HepG2 (cell line): ENCODE measurements around the gene RRBP1. TPM values are rescaled to one million over a fixed set of nuclear protein-coding genes. Genes with fewer than 3 reads are reported as not detected.

Source experiments
- CHCHD3 ChIP-seq: sonication (generic); formaldehyde crosslinking; IDR thresholded peaks from 2 replicates; pipeline ENCODE4 v1.8.0; 2022; ENCODE audit warnings: mild to moderate bottlenecking, missing genetic modification reagents, moderate library complexity
- FOXK2 ChIP-seq: fragments of 450-650 bp; IDR thresholded peaks from 2 replicates; pipeline ENCODE4 v1.6.1; 2016
- MAFG ChIP-seq: sonication (generic); formaldehyde crosslinking; IDR thresholded peaks from 2 replicates; pipeline ENCODE4 v1.5.1; 2020; ENCODE audit warnings: mild to moderate bottlenecking, missing genetic modification reagents
- MTA3 ChIP-seq: sonication (generic); formaldehyde crosslinking; IDR thresholded peaks from 2 replicates; pipeline ENCODE4 v1.4.0; 2020; ENCODE audit warnings: missing genetic modification reagents
- PHB2 ChIP-seq: fragments of 450-650 bp; IDR thresholded peaks from 2 replicates; pipeline ENCODE4 v1.6.1; 2018; ENCODE audit not compliant: partially characterized antibody
- RCOR2 ChIP-seq: IDR thresholded peaks from 2 replicates; pipeline ENCODE4 v1.6.1; 2016; ENCODE audit warnings: missing biosample characterization, missing genetic modification reagents
- SMAD3 ChIP-seq: sonication (generic); formaldehyde crosslinking; IDR thresholded peaks from 2 replicates; pipeline ENCODE4 v1.4.0; 2020; ENCODE audit warnings: missing genetic modification reagents
- SMYD3 ChIP-seq: sonication (generic); formaldehyde crosslinking; IDR thresholded peaks from 2 replicates; pipeline ENCODE4 v1.8.1; 2023; ENCODE audit warnings: mild to moderate bottlenecking, missing genetic modification reagents
- TAF1 ChIP-seq: sonication (generic); formaldehyde crosslinking; IDR thresholded peaks from 2 replicates; pipeline ENCODE4 v1.4.0; 2020; ENCODE audit warnings: missing genetic modification reagents
- ZFAT ChIP-seq: sonication (generic); formaldehyde crosslinking; conservative IDR thresholded peaks from 2 replicates; pipeline ENCODE4 v1.8.1; 2023; ENCODE audit warnings: missing genetic modification reagents, inconsistent platforms
- ZFP41 ChIP-seq: sonication (generic); formaldehyde crosslinking; IDR thresholded peaks from 2 replicates; pipeline ENCODE4 v1.4.0; 2020; ENCODE audit warnings: mild to moderate bottlenecking, missing genetic modification reagents, borderline replicate concordance
- ZFY ChIP-seq: sonication (generic); formaldehyde crosslinking; IDR thresholded peaks from 2 replicates; pipeline ENCODE4 v1.4.0; 2020; ENCODE audit warnings: missing genetic modification reagents
- ZNF552 ChIP-seq: sonication (generic); formaldehyde crosslinking; IDR thresholded peaks from 2 replicates; pipeline ENCODE4 v1.9.0; 2022; ENCODE audit warnings: missing genetic modification reagents, mild to moderate bottlenecking, borderline replicate concordance
- ZNF570 ChIP-seq: sonication (generic); formaldehyde crosslinking; IDR thresholded peaks from 2 replicates; pipeline ENCODE4 v1.4.0; 2020; ENCODE audit warnings: mild to moderate bottlenecking, missing genetic modification reagents, borderline replicate concordance
- ZNF660 ChIP-seq: sonication (generic); formaldehyde crosslinking; IDR thresholded peaks from 2 replicates; pipeline ENCODE4 v1.5.1; 2020; ENCODE audit warnings: mild to moderate bottlenecking, low read depth, missing genetic modification reagents, borderline replicate concordance
- ZNF773 ChIP-seq: sonication (generic); formaldehyde crosslinking; IDR thresholded peaks from 2 replicates; pipeline ENCODE4 v1.4.0; 2020; ENCODE audit warnings: missing genetic modification reagents, borderline replicate concordance
- polyA plus RNA-seq, 8 experiments: library from polyadenylated mRNA; depleted of rRNA in 3 of 8; stranded (reverse) in 7 of 8; unstranded in 1 of 8; fragments of >200 nt; fragmentation: Illumina TruSeq in 4 of 8; extraction: Trizol in 4 of 8; gene quantifications; 2 replicates each; pipeline versions ENCODE4 v1.2.1 to v1.2.3, GENCODE V29; 2011 to 2016; ENCODE audit warnings: low read depth in 4 of 8, missing spikeins in 1 of 8, mixed read lengths in 1 of 8; ENCODE audit not compliant: insufficient read depth in 1 of 8
- total RNA-seq, 5 experiments: library from RNA; depleted of rRNA; stranded (reverse); fragments of >200 nt; fragmentation: Illumina TruSeq; extraction: Trizol; gene quantifications; 2 replicates each; pipeline ENCODE4 v1.2.3, GENCODE V29; 2016; ENCODE audit warnings: low read depth in 1 of 5
- TF ChIP-seq, protein P1 (sequence below): sonication (generic); formaldehyde crosslinking; IDR thresholded peaks from 2 replicates; pipeline ENCODE4 v1.4.0; 2020; ENCODE audit warnings: missing genetic modification reagents
- TF ChIP-seq, protein P2 (sequence below): IDR thresholded peaks from 2 replicates; pipeline ENCODE4 v1.6.1; 2016; ENCODE audit warnings: low read depth, borderline replicate concordance
- TF ChIP-seq, protein P3 (sequence below): sonication (generic); formaldehyde crosslinking; conservative IDR thresholded peaks from 2 replicates; pipeline ENCODE4 v1.4.0; 2020; ENCODE audit warnings: missing genetic modification reagents
- TF ChIP-seq, protein P4 (sequence below): sonication (generic); formaldehyde crosslinking; IDR thresholded peaks from 2 replicates; pipeline ENCODE4 v1.4.0; 2020; ENCODE audit warnings: missing genetic modification reagents

The RRBP1 gene
- total and polyA plus RNA-seq, 2 of the 13 experiments (the other 11 are each of a cell fraction or from before 2014, with no cell fraction given) = 150 to 222 TPM

DNA sequence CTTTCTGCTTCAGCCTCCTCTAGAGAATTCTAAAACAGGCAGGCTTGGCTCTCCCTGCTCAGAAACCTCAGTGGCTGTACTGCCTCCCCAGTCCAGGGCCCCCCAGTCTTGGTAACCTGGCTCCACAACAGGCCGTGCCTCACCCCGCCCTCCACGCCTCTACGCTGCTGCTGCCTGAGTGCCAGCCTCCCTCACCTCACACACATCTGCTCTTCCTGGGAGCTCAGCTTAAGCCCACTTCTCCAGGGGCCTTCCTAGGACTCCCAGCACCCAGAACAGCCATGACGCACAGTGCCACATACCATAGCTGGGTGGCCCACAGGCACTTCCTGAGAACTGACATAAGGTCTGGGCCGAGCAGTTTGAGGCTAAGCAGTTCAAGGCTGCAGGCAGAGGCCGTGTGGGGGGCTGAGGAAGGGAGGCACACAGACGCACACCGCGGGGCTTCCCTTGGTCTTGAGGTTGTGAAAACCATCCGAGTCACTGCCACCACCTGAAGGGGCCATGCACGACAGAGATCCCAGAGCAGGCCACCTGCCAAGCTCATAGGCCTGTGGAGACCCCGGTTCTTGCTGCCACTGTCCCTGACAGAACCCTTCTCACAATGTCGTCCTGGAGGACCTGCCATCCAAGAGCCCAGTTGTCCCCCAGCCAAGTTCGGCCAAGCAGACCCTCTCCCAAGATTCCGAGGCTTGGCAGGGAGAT lies 69.6 kb downstream of the RRBP1 start (continued):
- TF ChIP-seq, protein P1, sequence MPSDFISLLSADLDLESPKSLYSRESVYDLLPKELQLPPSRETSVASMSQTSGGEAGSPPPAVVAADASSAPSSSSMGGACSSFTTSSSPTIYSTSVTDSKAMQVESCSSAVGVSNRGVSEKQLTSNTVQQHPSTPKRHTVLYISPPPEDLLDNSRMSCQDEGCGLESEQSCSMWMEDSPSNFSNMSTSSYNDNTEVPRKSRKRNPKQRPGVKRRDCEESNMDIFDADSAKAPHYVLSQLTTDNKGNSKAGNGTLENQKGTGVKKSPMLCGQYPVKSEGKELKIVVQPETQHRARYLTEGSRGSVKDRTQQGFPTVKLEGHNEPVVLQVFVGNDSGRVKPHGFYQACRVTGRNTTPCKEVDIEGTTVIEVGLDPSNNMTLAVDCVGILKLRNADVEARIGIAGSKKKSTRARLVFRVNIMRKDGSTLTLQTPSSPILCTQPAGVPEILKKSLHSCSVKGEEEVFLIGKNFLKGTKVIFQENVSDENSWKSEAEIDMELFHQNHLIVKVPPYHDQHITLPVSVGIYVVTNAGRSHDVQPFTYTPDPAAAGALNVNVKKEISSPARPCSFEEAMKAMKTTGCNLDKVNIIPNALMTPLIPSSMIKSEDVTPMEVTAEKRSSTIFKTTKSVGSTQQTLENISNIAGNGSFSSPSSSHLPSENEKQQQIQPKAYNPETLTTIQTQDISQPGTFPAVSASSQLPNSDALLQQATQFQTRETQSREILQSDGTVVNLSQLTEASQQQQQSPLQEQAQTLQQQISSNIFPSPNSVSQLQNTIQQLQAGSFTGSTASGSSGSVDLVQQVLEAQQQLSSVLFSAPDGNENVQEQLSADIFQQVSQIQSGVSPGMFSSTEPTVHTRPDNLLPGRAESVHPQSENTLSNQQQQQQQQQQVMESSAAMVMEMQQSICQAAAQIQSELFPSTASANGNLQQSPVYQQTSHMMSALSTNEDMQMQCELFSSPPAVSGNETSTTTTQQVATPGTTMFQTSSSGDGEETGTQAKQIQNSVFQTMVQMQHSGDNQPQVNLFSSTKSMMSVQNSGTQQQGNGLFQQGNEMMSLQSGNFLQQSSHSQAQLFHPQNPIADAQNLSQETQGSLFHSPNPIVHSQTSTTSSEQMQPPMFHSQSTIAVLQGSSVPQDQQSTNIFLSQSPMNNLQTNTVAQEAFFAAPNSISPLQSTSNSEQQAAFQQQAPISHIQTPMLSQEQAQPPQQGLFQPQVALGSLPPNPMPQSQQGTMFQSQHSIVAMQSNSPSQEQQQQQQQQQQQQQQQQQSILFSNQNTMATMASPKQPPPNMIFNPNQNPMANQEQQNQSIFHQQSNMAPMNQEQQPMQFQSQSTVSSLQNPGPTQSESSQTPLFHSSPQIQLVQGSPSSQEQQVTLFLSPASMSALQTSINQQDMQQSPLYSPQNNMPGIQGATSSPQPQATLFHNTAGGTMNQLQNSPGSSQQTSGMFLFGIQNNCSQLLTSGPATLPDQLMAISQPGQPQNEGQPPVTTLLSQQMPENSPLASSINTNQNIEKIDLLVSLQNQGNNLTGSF (CRISPR knock-in tag) = 0 out of 2 replicates have a peak, but pooled peaks have one; percentile 17
- no peak for TF ChIP-seq ZNF660 (CRISPR knock-in tag)
- TF ChIP-seq SMYD3 (CRISPR knock-in tag) = no peak
- no peak for TF ChIP-seq FOXK2
- no peak for TF ChIP-seq ZFAT
- TF ChIP-seq RCOR2 = no peak
- no peak; the same call in 1 of the 2 replicates for TF ChIP-seq ZFP41
- no peak for TF ChIP-seq TAF1 (CRISPR knock-in tag)
- no peak; the same call in none of the 2 replicates for TF ChIP-seq CHCHD3 (CRISPR knock-in tag)
- TF ChIP-seq MAFG (CRISPR knock-in tag) = no peak
- TF ChIP-seq MTA3 = no peak
- TF ChIP-seq, protein P2, sequence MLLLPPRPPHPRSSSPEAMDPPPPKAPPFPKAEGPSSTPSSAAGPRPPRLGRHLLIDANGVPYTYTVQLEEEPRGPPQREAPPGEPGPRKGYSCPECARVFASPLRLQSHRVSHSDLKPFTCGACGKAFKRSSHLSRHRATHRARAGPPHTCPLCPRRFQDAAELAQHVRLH = no peak; the same call in 1 of the 2 replicates
- peak; percentile 15; the same call in 1 of the 2 replicates for TF ChIP-seq ZFY (CRISPR knock-in tag)
- TF ChIP-seq PHB2 = no peak
- TF ChIP-seq, protein P3, sequence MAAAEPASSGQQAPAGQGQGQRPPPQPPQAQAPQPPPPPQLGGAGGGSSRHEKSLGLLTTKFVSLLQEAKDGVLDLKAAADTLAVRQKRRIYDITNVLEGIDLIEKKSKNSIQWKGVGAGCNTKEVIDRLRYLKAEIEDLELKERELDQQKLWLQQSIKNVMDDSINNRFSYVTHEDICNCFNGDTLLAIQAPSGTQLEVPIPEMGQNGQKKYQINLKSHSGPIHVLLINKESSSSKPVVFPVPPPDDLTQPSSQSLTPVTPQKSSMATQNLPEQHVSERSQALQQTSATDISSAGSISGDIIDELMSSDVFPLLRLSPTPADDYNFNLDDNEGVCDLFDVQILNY = no peak
- TF ChIP-seq, protein P4, sequence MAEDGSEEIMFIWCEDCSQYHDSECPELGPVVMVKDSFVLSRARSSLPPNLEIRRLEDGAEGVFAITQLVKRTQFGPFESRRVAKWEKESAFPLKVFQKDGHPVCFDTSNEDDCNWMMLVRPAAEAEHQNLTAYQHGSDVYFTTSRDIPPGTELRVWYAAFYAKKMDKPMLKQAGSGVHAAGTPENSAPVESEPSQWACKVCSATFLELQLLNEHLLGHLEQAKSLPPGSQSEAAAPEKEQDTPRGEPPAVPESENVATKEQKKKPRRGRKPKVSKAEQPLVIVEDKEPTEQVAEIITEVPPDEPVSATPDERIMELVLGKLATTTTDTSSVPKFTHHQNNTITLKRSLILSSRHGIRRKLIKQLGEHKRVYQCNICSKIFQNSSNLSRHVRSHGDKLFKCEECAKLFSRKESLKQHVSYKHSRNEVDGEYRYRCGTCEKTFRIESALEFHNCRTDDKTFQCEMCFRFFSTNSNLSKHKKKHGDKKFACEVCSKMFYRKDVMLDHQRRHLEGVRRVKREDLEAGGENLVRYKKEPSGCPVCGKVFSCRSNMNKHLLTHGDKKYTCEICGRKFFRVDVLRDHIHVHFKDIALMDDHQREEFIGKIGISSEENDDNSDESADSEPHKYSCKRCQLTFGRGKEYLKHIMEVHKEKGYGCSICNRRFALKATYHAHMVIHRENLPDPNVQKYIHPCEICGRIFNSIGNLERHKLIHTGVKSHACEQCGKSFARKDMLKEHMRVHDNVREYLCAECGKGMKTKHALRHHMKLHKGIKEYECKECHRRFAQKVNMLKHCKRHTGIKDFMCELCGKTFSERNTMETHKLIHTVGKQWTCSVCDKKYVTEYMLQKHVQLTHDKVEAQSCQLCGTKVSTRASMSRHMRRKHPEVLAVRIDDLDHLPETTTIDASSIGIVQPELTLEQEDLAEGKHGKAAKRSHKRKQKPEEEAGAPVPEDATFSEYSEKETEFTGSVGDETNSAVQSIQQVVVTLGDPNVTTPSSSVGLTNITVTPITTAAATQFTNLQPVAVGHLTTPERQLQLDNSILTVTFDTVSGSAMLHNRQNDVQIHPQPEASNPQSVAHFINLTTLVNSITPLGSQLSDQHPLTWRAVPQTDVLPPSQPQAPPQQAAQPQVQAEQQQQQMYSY (CRISPR knock-in tag) = no peak
- TF ChIP-seq ZNF773 (CRISPR knock-in tag) = no peak
- TF ChIP-seq SMAD3 (CRISPR knock-in tag) = no peak
- no peak for TF ChIP-seq ZNF552 (CRISPR knock-in tag)
- TF ChIP-seq ZNF570 (CRISPR knock-in tag) = no peak
